Peyer's patch (tissue), 4 donors: ENCODE measurements around the gene CCNI2. TPM values are rescaled to one million over a fixed set of nuclear protein-coding genes. Genes with fewer than 3 reads are reported as not detected.

Experiments
- DNase-seq, 3 donors: peaks; one replicate each; pipeline ENCODE4 v3.0.0-alpha.2; 2017 to 2019
- H3K27ac ChIP-seq, 4 donors: fragments of 200-600 bp; sonication (generic); one replicate each; pipeline ENCODE4 v1.5.1; 2016 to 2019
- H3K27me3 ChIP-seq, 2 donors: fragments of 200-600 bp; sonication (generic); one replicate each; pipeline ENCODE4 v1.5.1; 2019
- H3K36me3 ChIP-seq, 3 donors: fragments of 200-600 bp; sonication (generic); one replicate each; pipeline ENCODE4 v1.5.1; 2016 to 2019
- H3K4me1 ChIP-seq, 4 donors: fragments of 200-600 bp; sonication (generic); one replicate each; pipeline ENCODE4 v1.5.1; 2016 to 2019
- H3K4me3 ChIP-seq, 4 donors: fragments of 200-600 bp; sonication (generic); 1 replicate in 3 of 4; 2 replicates in 1 of 4; pipeline ENCODE4 v1.5.1; 2016 to 2019; ENCODE audit warnings: mild to moderate bottlenecking in 1 of 4
- H3K9me3 ChIP-seq, 4 donors: fragments of 200-600 bp; sonication (generic); one replicate each; pipeline ENCODE4 v1.5.1; 2016 to 2019; ENCODE audit warnings: mild to moderate bottlenecking in 1 of 4
- CTCF ChIP-seq, 6 experiments: fragments of 450-650 bp in 4 of 6; fragments of 200-600 bp in 2 of 6; sonication (generic) in 1 of 6; IDR thresholded peaks; one replicate each; pipeline ENCODE4 v1.5.1; 2017 to 2019; ENCODE audit warnings: antibody characterized with exemption in 6 of 6, mild to moderate bottlenecking in 3 of 6, moderate library complexity in 1 of 6
- POLR2A ChIP-seq, 2 donors: fragments of 450-650 bp; IDR thresholded peaks; one replicate each; pipeline ENCODE4 v1.5.1; 2017; ENCODE audit warnings: antibody characterized with exemption in 2 of 2, mild to moderate bottlenecking in 2 of 2, moderate library complexity in 2 of 2
- total RNA-seq, 4 donors: library from RNA; depleted of rRNA; stranded (reverse); fragments of >200 nt; gene quantifications; one replicate each; pipeline ENCODE4 v1.1.0, GENCODE V29; 2016

CCNI2 gene
- total RNA-seq, 4 donors from 2014 or later, result 7.1 to 30.8 (median 11.7) TPM

- H3K27me3 ChIP-seq, result no peaks in the 10 kb centered on the region
- H3K36me3 ChIP-seq, result no peaks in the 10 kb centered on the region
- H3K9me3 ChIP-seq, result no peaks in the 10 kb centered on the region
- peak within 1 kb of the TSS; percentile 65 to 88 (median 70) for H3K27ac ChIP-seq
- peak; percentile 94 to 99 (median 97) for DNase-seq
- TF ChIP-seq POLR2A (IDR thresholded peaks at IDR 0.05) (peak in 1 of 2 donors; percentile 30), CTCF (IDR thresholded peaks at IDR 0.05) (peak in 3 of 6 experiments; percentile 35 to 51 (median 50))
- H3K4me1 ChIP-seq, result peaks cover 0 to 6% (median 2%) of the 10 kb centered on the region in 4 donors
- H3K4me3 ChIP-seq, result peak within 1 kb of the TSS; percentile 84 to 90 (median 88)
These were observed 10.1 kb upstream of the CCNI2 start, which contains the start of gene KIF3A for GRCh38 chr5:132736853-132737833. KIF3A (minus strand) TSS chr5:132737546; CDS start chr5:132737419, 127 bp downstream.

GRCh38 chr5:132737982-132738681 is 9.1 kb upstream of the CCNI2 start:
- Histone ChIP-seq H3K4me1 (peaks cover 0 to 6% (median 2%) of the 10 kb centered on the region in 4 donors), H3K9me3 (no peaks in the 10 kb centered on the region), H3K27me3 (no peaks in the 10 kb centered on the region), H3K4me3 (peak overlapping the region; percentile 84 to 90 (median 88)), H3K36me3 (no peaks in the 10 kb centered on the region), H3K27ac (peak overlapping the region in 3 of 4 donors; percentile 65 to 88 (median 70))
- TF ChIP-seq POLR2A (IDR thresholded peaks at IDR 0.05) (no peak), CTCF (IDR thresholded peaks at IDR 0.05) (no peak)
- DNase-seq, result no peak

- H3K27ac ChIP-seq, result no peak overlapping the region
- H3K27me3 ChIP-seq, result no peaks in the 10 kb centered on the region
- no peak for TF ChIP-seq POLR2A (IDR thresholded peaks at IDR 0.05)
- TF ChIP-seq CTCF (IDR thresholded peaks at IDR 0.05), result no peak
- DNase-seq, result no peak
- no peak overlapping the region for H3K4me3 ChIP-seq
- H3K9me3 ChIP-seq, result no peaks in the 10 kb centered on the region
- peaks cover 0 to 6% (median 2%) of the 10 kb centered on the region in 4 donors for H3K4me1 ChIP-seq
- H3K36me3 ChIP-seq, result no peaks in the 10 kb centered on the region
These were observed 8.0 kb upstream of the CCNI2 start for GRCh38 chr5:132739232-132739631.

GRCh38 chr5:132742158-132742557 is 5.1 kb upstream of the CCNI2 start:
- H3K4me3 ChIP-seq, result no peak overlapping the region
- H3K36me3 ChIP-seq, result no peaks in the 10 kb centered on the region
- H3K4me1 ChIP-seq, result peaks cover 0 to 3% (median 0%) of the 10 kb centered on the region in 4 donors
- TF ChIP-seq POLR2A (IDR thresholded peaks at IDR 0.05), result no peak
- no peak for TF ChIP-seq CTCF (IDR thresholded peaks at IDR 0.05)
- DNase-seq, result no peak
- H3K27me3 ChIP-seq, result peaks cover 0 to 3% of the 10 kb centered on the region in 2 donors
- H3K27ac ChIP-seq, result no peak overlapping the region
- H3K9me3 ChIP-seq, result no peaks in the 10 kb centered on the region

- peaks cover 0 to 3% of the 10 kb centered on the region in 2 donors for H3K27me3 ChIP-seq
- no peak overlapping the region for H3K27ac ChIP-seq
These were observed 4.6 kb upstream of the CCNI2 start for GRCh38 chr5:132742626-132743025.

More at GRCh38 chr5:132742626-132743025, 4.6 kb upstream of the CCNI2 start:
- Histone ChIP-seq H3K4me1 (peaks cover 0 to 7% (median 0%) of the 10 kb centered on the region in 4 donors), H3K4me3 (no peak overlapping the region), H3K36me3 (no peaks in the 10 kb centered on the region), H3K9me3 (no peaks in the 10 kb centered on the region)
- DNase-seq, result no peak
- no peak for TF ChIP-seq CTCF (IDR thresholded peaks at IDR 0.05)
- TF ChIP-seq POLR2A (IDR thresholded peaks at IDR 0.05), result no peak
